ENCODE results near the gene CDX1.

CDX1 gene

GRCh38 chr5:150137997-150138396, 28.6 kb upstream of the CDX1 start:
- H3K4me3 ChIP-seq (ENCODE audit: low read depth, low read length) = no peak overlapping the region
- no peak for DNase-seq
- in situ Hi-C loops (cut with HindIII; ENCODE audit: low pct_ligation_motif_present, low sequenced_read_pairs) = no loop called here

GRCh38 chr5:150138551-150139265, 27.9 kb upstream of the CDX1 start:
- no peak for TF ChIP-seq CTCF (IDR thresholded peaks at IDR 0.05; ENCODE audit: low read depth, low read length, missing control alignments)
- H3K36me3 ChIP-seq (replicated peaks) = peaks cover 38% of the 10 kb centered on the region
- in situ Hi-C loops (cut with HindIII; ENCODE audit: low pct_ligation_motif_present, low sequenced_read_pairs) = no loop called here
- peak; percentile 92 for DNase-seq
- H3K27me3 ChIP-seq (replicated peaks) = no peaks in the 10 kb centered on the region
- H3K4me3 ChIP-seq (ENCODE audit: low read depth, low read length) = peak overlapping the region; percentile 9
- peak overlapping the region; percentile 94 for H3K27ac ChIP-seq

More at GRCh38 chr5:150137997-150138396, 28.6 kb upstream of the CDX1 start:
- no peak for TF ChIP-seq CTCF (IDR thresholded peaks at IDR 0.05; ENCODE audit: low read depth, low read length, missing control alignments)
- Histone ChIP-seq H3K27me3 (replicated peaks) (no peaks in the 10 kb centered on the region), H3K36me3 (replicated peaks) (peaks cover 45% of the 10 kb centered on the region), H3K27ac (peak overlapping the region; percentile 94)

- no peak for TF ChIP-seq CTCF (IDR thresholded peaks at IDR 0.05; ENCODE audit: low read depth, low read length, missing control alignments)
- Histone ChIP-seq H3K27me3 (replicated peaks) (no peaks in the 10 kb centered on the region), H3K27ac (peak overlapping the region; percentile 94)
Observed at GRCh38 chr5:150139334-150139733, 27.2 kb upstream of the CDX1 start.

GRCh38 chr5:150140830-150141229, 25.7 kb upstream of the CDX1 start:
- Histone ChIP-seq H3K27ac (peak overlapping the region; percentile 94), H3K27me3 (replicated peaks) (no peaks in the 10 kb centered on the region), H3K4me3 (ENCODE audit: low read depth, low read length) (no peak overlapping the region), H3K36me3 (replicated peaks) (peaks cover 22% of the 10 kb centered on the region)
- in situ Hi-C loops (cut with HindIII; ENCODE audit: low pct_ligation_motif_present, low sequenced_read_pairs) = no loop called here
- peak; percentile 95 for DNase-seq
- TF ChIP-seq CTCF (IDR thresholded peaks at IDR 0.05; ENCODE audit: low read depth, low read length, missing control alignments) = no peak

More at GRCh38 chr5:150139334-150139733, 27.2 kb upstream of the CDX1 start:
- peaks cover 32% of the 10 kb centered on the region for H3K36me3 ChIP-seq (replicated peaks)
- DNase-seq = peak; percentile 83
- H3K4me3 ChIP-seq (ENCODE audit: low read depth, low read length) = no peak overlapping the region
- in situ Hi-C loops (cut with HindIII; ENCODE audit: low pct_ligation_motif_present, low sequenced_read_pairs) = no loop called here

GRCh38 chr5:150141544-150142184, 24.9 kb upstream of the CDX1 start:
- Histone ChIP-seq H3K27me3 (replicated peaks) (no peaks in the 10 kb centered on the region), H3K27ac (peak overlapping the region; percentile 94), H3K4me3 (ENCODE audit: low read depth, low read length) (no peak overlapping the region), H3K36me3 (replicated peaks) (peaks cover 16% of the 10 kb centered on the region)
- in situ Hi-C loops (cut with HindIII; ENCODE audit: low pct_ligation_motif_present, low sequenced_read_pairs) = no loop called here
- TF ChIP-seq CTCF (IDR thresholded peaks at IDR 0.05; ENCODE audit: low read depth, low read length, missing control alignments) = no peak
- peak; percentile 77 for DNase-seq

Data from brain microvascular endothelial cell (primary cell).